H54 (cell line): Measurements from ENCODE around the gene EPHB2.

Experiments used
- DNase-seq: peaks from one replicate; pipeline ENCODE4 v3.0.0; 2011; ENCODE audit warnings: low spot score, mixed read lengths; ENCODE audit not compliant: insufficient read length
- FAIRE-seq: peaks from 3 replicates; lab custom pipeline; 2011; peaks lifted over from hg19 to GRCh38; lab: Jason Lieb, UNC
- POLR2A ChIP-seq: IDR thresholded peaks from 2 replicates; pipeline ENCODE4 v1.6.1; 2011; ENCODE audit warnings: low read depth, mild to moderate bottlenecking, low read length

Gene EPHB2

GRCh38 chr1:22958556-22958955, 247.9 kb downstream of the EPHB2 start:
- no peak for FAIRE-seq
- no peak for DNase-seq
- no peak for TF ChIP-seq POLR2A

GRCh38 chr1:22959545-22960360, 249.1 kb downstream of the EPHB2 start:
- no peak for TF ChIP-seq POLR2A
- FAIRE-seq: no peak
- DNase-seq: no peak

DNA sequence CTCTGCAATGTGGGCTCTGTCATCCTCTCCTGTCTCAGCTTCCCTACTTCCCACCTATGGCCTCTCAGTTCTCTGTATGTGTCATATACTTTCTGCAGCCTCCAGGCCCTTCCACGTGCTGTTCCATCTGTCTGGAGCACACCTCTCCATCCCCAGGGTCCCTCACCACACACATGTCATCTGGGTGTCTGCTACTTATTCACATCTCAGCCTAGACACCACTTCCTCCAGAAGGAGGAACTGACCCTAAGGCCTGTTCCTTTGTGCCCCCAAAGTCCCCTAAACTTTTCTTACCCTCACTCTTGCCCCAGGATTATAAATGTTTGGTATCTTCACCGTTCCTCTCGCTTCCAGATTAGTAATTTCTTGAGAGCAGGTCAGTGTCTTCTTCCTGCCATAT, 251.9 kb downstream of the EPHB2 start:
- TF ChIP-seq POLR2A: no peak
- DNase-seq (no peak), FAIRE-seq (no peak)

- no peak for DNase-seq
- no peak for FAIRE-seq
- TF ChIP-seq POLR2A: no peak
Observed at GRCh38 chr1:22963044-22963677, 252.5 kb downstream of the EPHB2 start.

GRCh38 chr1:22966309-22966708, 255.7 kb downstream of the EPHB2 start:
- no peak for FAIRE-seq
- DNase-seq: no peak
- no peak for TF ChIP-seq POLR2A

DNA sequence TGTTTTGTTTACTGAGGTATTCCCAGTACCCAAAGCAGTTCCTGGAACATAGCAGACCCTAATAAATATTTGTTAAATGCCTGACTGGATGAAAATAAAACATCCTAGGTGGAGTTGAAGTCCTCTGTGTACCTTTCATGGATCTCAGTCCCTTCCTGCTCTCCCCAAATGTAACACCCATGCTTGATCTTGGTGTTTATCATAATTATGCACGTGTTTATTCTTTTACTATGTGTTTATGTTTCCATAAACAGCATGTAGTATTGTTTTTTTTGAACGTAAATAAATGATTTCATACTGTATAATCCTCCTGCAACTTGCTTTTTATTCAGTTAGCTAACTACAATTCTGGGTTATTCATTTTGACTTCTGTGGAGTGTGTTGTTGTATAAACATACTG, 257.2 kb downstream of the EPHB2 start:
- FAIRE-seq (no peak), DNase-seq (no peak)
- TF ChIP-seq POLR2A: no peak

- DNase-seq (no peak), FAIRE-seq (no peak)
- no peak for TF ChIP-seq POLR2A
Observed at GRCh38 chr1:22969304-22969709, 258.7 kb downstream of the EPHB2 start.

DNA sequence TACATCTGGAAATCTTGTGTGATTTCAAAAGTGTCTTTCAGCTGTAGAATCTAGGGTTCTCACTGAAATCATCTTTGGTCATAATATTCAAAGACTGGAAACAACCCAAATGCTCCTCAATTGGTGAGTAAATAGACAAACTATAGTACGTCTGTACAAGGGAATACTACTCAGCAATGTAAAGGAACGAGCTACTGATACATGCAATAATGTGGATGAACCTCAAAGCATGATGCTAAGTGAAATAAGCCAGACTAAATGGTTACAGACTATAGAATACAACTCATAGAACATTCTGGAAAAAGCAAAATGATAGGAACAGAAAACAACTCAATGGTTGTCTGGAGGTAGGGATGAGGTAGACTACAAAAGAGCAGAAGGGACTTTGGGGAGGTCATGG, 259.5 kb downstream of the EPHB2 start:
- FAIRE-seq (no peak), DNase-seq (no peak)
- no peak for TF ChIP-seq POLR2A
